GM12878 (cell line): ENCODE data around the gene IGLL5. TPM values are rescaled to one million over a fixed set of nuclear protein-coding genes. Genes with fewer than 3 reads are reported as not detected.
A peak's percentile ranks its signal among the peaks of the same experiment; 100 is the strongest.

ENCODE experiments used
- BCL11A ChIP-seq: IDR thresholded peaks from 2 replicates; pipeline ENCODE4 v1.6.1; 2011; ENCODE audit warnings: low read depth, low read length
- CREB1 ChIP-seq: IDR thresholded peaks from 2 replicates; pipeline ENCODE4 v1.6.1; 2012; ENCODE audit warnings: low read depth, mild to moderate bottlenecking, inconsistent platforms
- EGR1 ChIP-seq, 2 experiments: IDR thresholded peaks; 1 replicate in 1 of 2; 2 replicates in 1 of 2; pipeline ENCODE4 v1.6.1; 2011 to 2012; ENCODE audit warnings: low read depth in 2 of 2, low read length in 2 of 2, borderline replicate concordance in 1 of 2, mild to moderate bottlenecking in 1 of 2, moderate library complexity in 1 of 2
- FOXM1 ChIP-seq: IDR thresholded peaks from 2 replicates; pipeline ENCODE4 v1.6.1; 2012; ENCODE audit warnings: low read depth, mild to moderate bottlenecking, inconsistent platforms, low read length, moderate library complexity
- HDAC2 ChIP-seq: fragments of 200-600 bp; sonication (generic); IDR thresholded peaks from 2 replicates; pipeline ENCODE4 v1.6.1; 2017
- KAT2A ChIP-seq: conservative IDR thresholded peaks from 2 replicates; pipeline ENCODE4 v1.6.1; 2011; ENCODE audit warnings: low read depth, low read length; ENCODE audit not compliant: control insufficient read depth
- MEF2A ChIP-seq: IDR thresholded peaks from 2 replicates; pipeline ENCODE4 v1.6.1; 2011; ENCODE audit warnings: low read depth, mild to moderate bottlenecking, low read length, moderate library complexity; ENCODE audit not compliant: insufficient read depth
- NFYB ChIP-seq: IDR thresholded peaks from 2 replicates; pipeline ENCODE4 v1.6.1; 2011; ENCODE audit warnings: low read depth, mild to moderate bottlenecking, low read length, improper control_type of control experiment, moderate library complexity; ENCODE audit not compliant: insufficient read depth
- POLR2AphosphoS2 ChIP-seq: IDR thresholded peaks from 2 replicates; pipeline ENCODE4 v1.6.1; 2011; ENCODE audit warnings: low read depth, mild to moderate bottlenecking, low read length, improper control_type of control experiment, moderate library complexity
- POLR2AphosphoS5 ChIP-seq: IDR thresholded peaks from 2 replicates; pipeline ENCODE4 v1.6.1; 2011; ENCODE audit warnings: mild to moderate bottlenecking, low read length, inconsistent platforms
- RAD21 ChIP-seq: IDR thresholded peaks from 2 replicates; pipeline ENCODE4 v1.6.1; 2011; ENCODE audit warnings: mild to moderate bottlenecking, low read depth, low read length, moderate library complexity; ENCODE audit not compliant: insufficient read depth
- YY1 ChIP-seq: IDR thresholded peaks from 2 replicates; pipeline ENCODE4 v1.6.1; 2011; ENCODE audit warnings: low read depth, mild to moderate bottlenecking, low read length
- polyA plus RNA-seq, 11 experiments: library from polyadenylated mRNA; depleted of rRNA in 4 of 11; unstranded in 6 of 11; stranded (reverse) in 5 of 11; fragments of >200 nt; fragmentation: Nextera tagmentation in 4 of 11; fragmentation: Illumina TruSeq in 1 of 11; extraction: Ambion mirVana in 4 of 11; extraction: Trizol in 1 of 11; gene quantifications; 1 replicate in 1 of 11; 2 replicates in 10 of 11; pipeline versions ENCODE4 v1.2.1 to v1.2.3, GENCODE V29; 2011 to 2016; ENCODE audit warnings: inconsistent platforms in 2 of 11, missing spikeins in 2 of 11, low read depth in 1 of 11
- total RNA-seq, 4 experiments: library from RNA; depleted of rRNA in 3 of 4; stranded (reverse); fragments of >200 nt in 3 of 4; fragmentation: Illumina TruSeq in 1 of 4; extraction: Trizol in 1 of 4; gene quantifications; 2 replicates each; pipeline versions ENCODE4 v1.2.1 to v1.2.3, GENCODE V29; 2013 to 2021
- TF ChIP-seq, protein P1 (sequence below): fragments of 450-650 bp; IDR thresholded peaks from 2 replicates; pipeline ENCODE4 v1.6.1; 2017; ENCODE audit warnings: mild to moderate bottlenecking, low read depth, inconsistent platforms; ENCODE audit not compliant: poor library complexity, severe bottlenecking

IGLL5 gene
- total and polyA plus RNA-seq, 10 of the 15 experiments (the other 5 are each of a cell fraction or from before 2014, with no cell fraction given), result not detected

DNA sequence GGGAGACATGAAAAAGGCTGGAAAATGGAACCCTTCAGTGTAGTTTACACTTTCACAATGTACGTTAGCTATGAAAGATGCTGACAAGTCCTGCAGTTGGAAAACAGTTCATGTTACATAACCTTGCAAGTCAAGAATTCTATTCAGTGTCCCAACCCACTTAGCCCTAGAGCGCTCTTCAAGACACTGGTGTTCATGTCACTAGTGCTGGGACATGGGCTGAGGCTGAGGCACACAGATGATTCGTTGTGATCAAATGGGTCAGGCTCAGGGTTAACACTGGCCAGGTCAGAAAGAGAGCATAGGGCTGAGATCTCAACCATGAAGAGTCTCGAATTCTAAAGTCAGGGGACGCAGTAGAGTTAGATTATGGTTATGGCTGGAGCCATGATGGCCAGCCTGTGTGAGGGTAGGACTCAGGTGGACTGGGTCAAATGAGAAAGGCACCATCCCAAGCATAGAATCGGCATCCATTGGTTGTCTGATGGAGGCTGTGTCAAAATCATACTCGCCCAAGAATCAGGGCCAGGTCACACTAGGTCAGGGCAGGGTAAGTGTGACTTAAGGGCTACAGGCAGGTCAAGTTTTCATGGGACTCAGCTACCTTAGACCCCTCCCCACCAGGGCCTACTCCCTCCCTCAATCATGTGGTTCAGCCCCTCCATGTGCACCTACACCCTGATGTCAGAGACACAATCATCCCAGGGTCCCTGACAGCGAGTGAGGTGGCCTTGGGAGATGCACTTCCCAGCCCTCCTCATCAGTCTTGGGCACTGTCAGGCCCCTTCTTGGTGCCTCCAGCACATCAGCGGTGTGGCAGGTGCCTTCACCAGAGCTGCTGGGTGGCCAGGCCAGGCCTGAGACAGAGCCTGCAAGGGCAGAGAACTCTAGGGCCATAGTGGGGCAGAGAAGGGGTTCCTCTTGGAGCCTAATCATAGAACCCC is 20.2 kb downstream of the IGLL5 start (continued):
- 0 out of 2 replicates have a peak, but pooled peaks have one; percentile 18 for TF ChIP-seq YY1
- no peak for TF ChIP-seq POLR2AphosphoS2
- TF ChIP-seq EGR1 (IDR thresholded peaks at IDR 0.05; ENCODE audit: borderline replicate concordance in 1 of 2, low read depth in 2 of 2, low read length in 2 of 2), result 0 out of 3 replicates have a peak, but pooled peaks of 1 of the 2 experiments have one; percentile 25
- TF ChIP-seq RAD21, result 0 out of 2 replicates have a peak, but pooled peaks have one; percentile 18
- TF ChIP-seq POLR2AphosphoS5, result no peak; the same call in 1 of the 2 replicates
- TF ChIP-seq, protein P1, sequence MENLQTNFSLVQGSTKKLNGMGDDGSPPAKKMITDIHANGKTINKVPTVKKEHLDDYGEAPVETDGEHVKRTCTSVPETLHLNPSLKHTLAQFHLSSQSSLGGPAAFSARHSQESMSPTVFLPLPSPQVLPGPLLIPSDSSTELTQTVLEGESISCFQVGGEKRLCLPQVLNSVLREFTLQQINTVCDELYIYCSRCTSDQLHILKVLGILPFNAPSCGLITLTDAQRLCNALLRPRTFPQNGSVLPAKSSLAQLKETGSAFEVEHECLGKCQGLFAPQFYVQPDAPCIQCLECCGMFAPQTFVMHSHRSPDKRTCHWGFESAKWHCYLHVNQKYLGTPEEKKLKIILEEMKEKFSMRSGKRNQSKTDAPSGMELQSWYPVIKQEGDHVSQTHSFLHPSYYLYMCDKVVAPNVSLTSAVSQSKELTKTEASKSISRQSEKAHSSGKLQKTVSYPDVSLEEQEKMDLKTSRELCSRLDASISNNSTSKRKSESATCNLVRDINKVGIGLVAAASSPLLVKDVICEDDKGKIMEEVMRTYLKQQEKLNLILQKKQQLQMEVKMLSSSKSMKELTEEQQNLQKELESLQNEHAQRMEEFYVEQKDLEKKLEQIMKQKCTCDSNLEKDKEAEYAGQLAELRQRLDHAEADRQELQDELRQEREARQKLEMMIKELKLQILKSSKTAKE, result no peak
- peak; percentile 8; the same call in 1 of the 2 replicates for TF ChIP-seq CREB1
- TF ChIP-seq HDAC2, result no peak
- peak; percentile 52 for TF ChIP-seq FOXM1
- TF ChIP-seq MEF2A, result peak; percentile 26; the same call in 1 of the 2 replicates
- no peak for TF ChIP-seq NFYB
- TF ChIP-seq KAT2A, result no peak
- TF ChIP-seq BCL11A, result no peak
